Measurements from ENCODE around the gene TBRG4. TPM values are rescaled to one million over a fixed set of nuclear protein-coding genes. Genes with fewer than 3 reads are reported as not detected.

The TBRG4 gene
- total and polyA plus RNA-seq, 9 donors = 28.6 to 67.5 (median 49.9) TPM

- no peaks in the 10 kb centered on the region for H3K27me3 ChIP-seq
- H3K9me3 ChIP-seq = no peaks in the 10 kb centered on the region
- no peaks in the 10 kb centered on the region for H3K36me3 ChIP-seq
- WGBS, 3 donors = 66 to 78% (median 75%) methylated on average over 4 of the region's 4 CpGs
- H3K4me3 ChIP-seq = no peak overlapping the region
- DNase-seq = no peak
- H3K4me1 ChIP-seq (ENCODE audit: insufficient read depth) = no peaks in the 10 kb centered on the region
- no peak overlapping the region for H3K27ac ChIP-seq
- intact Hi-C loops (cut with DNase I) = no loop called here
- no peak for TF ChIP-seq POLR2A (IDR thresholded peaks at IDR 0.05)
- TF ChIP-seq CTCF (IDR thresholded peaks at IDR 0.05) = no peak
- no peak for TF ChIP-seq EP300 (IDR thresholded peaks at IDR 0.05)
Observed at GRCh38 chr7:45140827-45141226, 29.3 kb upstream of the TBRG4 start.

GRCh38 chr7:45138433-45139267, 27.2 kb upstream of the TBRG4 start:
- DNase-seq = no peak
- 57 to 64% (median 58%) methylated on average over 10 of the region's 10 CpGs for WGBS, 3 donors
- Histone ChIP-seq H3K27me3 (no peaks in the 10 kb centered on the region), H3K36me3 (no peaks in the 10 kb centered on the region), H3K4me1 (ENCODE audit: insufficient read depth) (no peaks in the 10 kb centered on the region), H3K4me3 (no peak overlapping the region), H3K9me3 (no peaks in the 10 kb centered on the region), H3K27ac (no peak overlapping the region)
- TF ChIP-seq CTCF (IDR thresholded peaks at IDR 0.05) (no peak), EP300 (IDR thresholded peaks at IDR 0.05) (no peak), POLR2A (IDR thresholded peaks at IDR 0.05) (no peak)
- intact Hi-C loops (cut with DNase I) = loop anchor here in 3 of 4 donors (5.0 to 10.0 kb wide), 4 partner anchors 281 to 894 kb away; no protein-coding TSS in a partner anchor

DNA sequence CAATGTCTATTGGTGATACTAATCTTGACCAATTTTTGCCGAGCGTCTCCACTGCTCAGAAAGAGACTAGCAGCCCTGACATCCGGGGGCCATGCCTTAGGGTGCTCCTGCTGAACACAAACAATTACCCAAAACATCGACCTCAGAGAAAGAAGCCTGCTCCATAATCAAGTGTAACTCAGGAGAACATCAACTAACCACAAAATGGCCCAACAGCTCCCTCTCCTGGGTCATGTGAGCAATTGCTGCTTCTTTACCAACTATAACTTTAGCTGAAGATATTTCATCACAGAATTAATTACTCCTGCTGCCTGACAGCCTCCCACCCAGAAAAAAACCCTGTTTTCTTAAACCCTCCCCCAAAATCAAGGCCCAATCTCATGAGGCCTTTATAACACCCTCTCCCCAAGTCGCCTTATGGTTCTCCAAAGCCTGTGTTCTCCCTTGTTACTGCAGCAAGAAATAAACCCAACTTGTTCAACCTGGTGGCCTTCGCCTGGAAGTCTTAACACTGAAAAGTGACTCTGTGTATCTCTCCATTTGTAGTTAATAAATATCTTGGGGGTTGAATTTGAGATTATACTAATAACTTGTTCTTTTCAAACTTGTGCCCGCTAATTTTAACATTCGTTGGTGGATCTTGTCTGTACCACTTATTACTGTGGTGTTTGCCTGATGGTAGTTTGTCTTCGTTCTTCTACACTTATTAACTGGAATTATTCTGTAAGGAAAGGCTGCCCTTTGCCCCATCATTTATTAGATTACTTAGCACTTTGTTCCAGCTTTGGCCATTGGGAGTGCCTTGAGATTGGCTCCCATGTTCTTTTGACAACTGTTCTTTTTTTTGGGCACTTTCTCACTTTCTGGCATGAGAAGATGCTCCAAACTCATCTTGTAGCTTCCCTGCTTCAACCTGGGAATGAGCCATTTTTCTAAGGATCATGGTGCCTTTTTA, 24.9 kb upstream of the TBRG4 start:
- WGBS, 3 donors = 38 to 39% (median 38%) methylated on average over 9 of the region's 9 CpGs
- intact Hi-C loops (cut with DNase I) = loop anchor here in 3 of 4 donors (5.0 to 10.0 kb wide), 4 partner anchors 279 to 892 kb away; no protein-coding TSS in a partner anchor
- Histone ChIP-seq H3K27me3 (no peaks in the 10 kb centered on the region), H3K36me3 (no peaks in the 10 kb centered on the region), H3K9me3 (no peaks in the 10 kb centered on the region), H3K4me1 (ENCODE audit: insufficient read depth) (no peaks in the 10 kb centered on the region), H3K4me3 (no peak overlapping the region), H3K27ac (no peak overlapping the region)
- peak; percentile 33 to 71 (median 66) for TF ChIP-seq CTCF (IDR thresholded peaks at IDR 0.05)
- TF ChIP-seq EP300 (IDR thresholded peaks at IDR 0.05) = no peak
- no peak for TF ChIP-seq POLR2A (IDR thresholded peaks at IDR 0.05)
- peak; percentile 43 to 72 (median 51) for DNase-seq

DNA sequence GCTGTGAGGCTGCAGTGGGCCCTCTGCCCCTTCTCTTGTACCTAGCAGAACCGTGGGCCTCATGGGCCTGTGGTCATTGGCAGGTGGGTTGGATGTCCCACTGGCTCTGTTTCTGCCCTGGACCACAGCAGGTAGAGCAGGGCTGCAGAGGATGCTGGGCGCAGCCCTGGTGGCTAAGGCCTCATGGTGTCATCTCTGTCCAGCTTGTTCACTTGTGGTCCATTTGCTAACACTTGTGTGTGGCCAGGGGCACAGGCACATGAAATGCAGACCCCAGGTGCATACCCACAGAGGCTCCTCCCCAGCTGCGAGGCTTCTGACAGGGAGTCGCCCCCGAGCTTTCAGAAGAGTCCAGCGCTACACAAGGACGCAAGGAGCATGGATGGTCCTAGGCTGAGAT, 22.4 kb upstream of the TBRG4 start:
- Histone ChIP-seq H3K27ac (no peak overlapping the region), H3K4me1 (ENCODE audit: insufficient read depth) (no peaks in the 10 kb centered on the region), H3K36me3 (no peaks in the 10 kb centered on the region), H3K4me3 (no peak overlapping the region), H3K9me3 (no peaks in the 10 kb centered on the region), H3K27me3 (no peaks in the 10 kb centered on the region)
- peak in 1 of 5 donors; percentile 9 for DNase-seq
- TF ChIP-seq EP300 (IDR thresholded peaks at IDR 0.05) = no peak
- TF ChIP-seq POLR2A (IDR thresholded peaks at IDR 0.05) = no peak
- no peak for TF ChIP-seq CTCF (IDR thresholded peaks at IDR 0.05)
- intact Hi-C loops (cut with DNase I) = loop anchor here in 2 of 4 donors (2.0 to 10.0 kb wide), 4 partner anchors 277 to 889 kb away; no protein-coding TSS in a partner anchor
- WGBS, 3 donors = 88 to 98% (median 91%) methylated on average over 7 of the region's 7 CpGs

All from ovary (tissue), 9 donors.